ENCODE data around the gene ABLIM3.

The ABLIM3 gene

GRCh38 chr5:149300441-149300840 is 159.1 kb downstream of the ABLIM3 start:
- Histone ChIP-seq H3K9ac (ENCODE audit: low read length) (no peak overlapping the region), H3K4me1 (ENCODE audit: low read length) (no peaks in the 10 kb centered on the region), H3K9me2 (replicated peaks; ENCODE audit: insufficient read depth, low read length) (no peaks in the 10 kb centered on the region), H3K27ac (ENCODE audit: low read length) (no peak overlapping the region), H3K79me2 (ENCODE audit: low read length) (no peaks in the 10 kb centered on the region), H3F3A (ENCODE audit: insufficient read depth, low read length) (no peaks in the 10 kb centered on the region), H2AFZ (ENCODE audit: low read length) (no peak overlapping the region), H3K36me3 (replicated peaks; ENCODE audit: insufficient read depth, low read length) (no peaks in the 10 kb centered on the region), H4K20me1 (ENCODE audit: insufficient read depth, low read length) (no peaks in the 10 kb centered on the region), H3K4me2 (ENCODE audit: low read depth, low read length) (no peak overlapping the region), H3K4me3 (ENCODE audit: low read length) (no peak overlapping the region), H3K27me3 (replicated peaks; ENCODE audit: insufficient read depth, low read length) (no peaks in the 10 kb centered on the region), H3K9me3 (replicated peaks; ENCODE audit: insufficient read depth, low read length) (no peaks in the 10 kb centered on the region)
- TF ChIP-seq EZH2phosphoT487 (IDR thresholded peaks at IDR 0.05; ENCODE audit: low read length) (no peak), CTCF (IDR thresholded peaks at IDR 0.05; ENCODE audit: low read length) (no peak), EZH2 (optimal IDR thresholded peaks at IDR 0.05; ENCODE audit: low read depth, low read length) (no peak)
- DNase-seq: no peak

DNA sequence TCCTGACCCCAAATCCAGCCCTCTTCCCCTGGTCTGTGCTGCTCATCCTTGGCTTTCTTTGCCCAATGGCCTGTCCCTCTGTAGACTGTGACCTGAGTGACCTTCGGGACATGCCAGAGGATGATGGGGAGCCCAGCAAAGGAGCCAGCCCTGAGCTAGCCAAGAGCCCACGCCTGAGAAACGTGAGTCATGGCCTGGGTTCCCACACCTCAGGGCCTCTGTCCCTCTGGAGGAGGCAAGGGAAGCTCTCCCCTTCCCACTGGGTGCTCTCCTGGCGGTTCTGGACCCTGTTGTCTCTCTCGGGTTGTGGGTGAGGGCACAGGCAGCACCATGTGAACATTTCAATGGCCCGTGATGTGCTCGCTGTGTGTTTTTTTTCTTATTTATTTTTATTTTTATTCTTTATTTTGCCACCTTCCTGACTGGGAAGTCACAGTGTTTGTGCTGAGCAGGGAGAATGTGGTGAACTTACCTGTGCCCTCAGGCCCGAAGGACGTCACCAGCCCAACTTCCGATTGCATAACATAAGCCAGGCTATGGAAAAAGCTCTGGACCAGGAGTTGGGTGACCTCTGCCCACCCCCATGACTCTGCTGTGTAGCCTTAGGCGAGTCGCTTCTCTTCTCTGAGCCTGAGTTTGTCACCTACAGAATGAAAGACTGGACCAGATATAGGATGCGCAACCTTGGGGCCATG is 159.9 kb downstream of the ABLIM3 start:
- Histone ChIP-seq H3F3A (ENCODE audit: insufficient read depth, low read length) (no peaks in the 10 kb centered on the region), H3K79me2 (ENCODE audit: low read length) (no peaks in the 10 kb centered on the region), H3K9me2 (replicated peaks; ENCODE audit: insufficient read depth, low read length) (no peaks in the 10 kb centered on the region), H3K9ac (ENCODE audit: low read length) (no peak overlapping the region), H3K36me3 (replicated peaks; ENCODE audit: insufficient read depth, low read length) (no peaks in the 10 kb centered on the region), H3K27me3 (replicated peaks; ENCODE audit: insufficient read depth, low read length) (no peaks in the 10 kb centered on the region), H3K4me1 (ENCODE audit: low read length) (no peaks in the 10 kb centered on the region), H3K27ac (ENCODE audit: low read length) (no peak overlapping the region), H3K4me2 (ENCODE audit: low read depth, low read length) (no peak overlapping the region), H3K4me3 (ENCODE audit: low read length) (no peak overlapping the region), H2AFZ (ENCODE audit: low read length) (no peak overlapping the region), H4K20me1 (ENCODE audit: insufficient read depth, low read length) (no peaks in the 10 kb centered on the region), H3K9me3 (replicated peaks; ENCODE audit: insufficient read depth, low read length) (no peaks in the 10 kb centered on the region)
- DNase-seq: no peak
- no peak for TF ChIP-seq CTCF (IDR thresholded peaks at IDR 0.05; ENCODE audit: low read length)
- TF ChIP-seq EZH2 (optimal IDR thresholded peaks at IDR 0.05; ENCODE audit: low read depth, low read length): no peak
- TF ChIP-seq EZH2phosphoT487 (IDR thresholded peaks at IDR 0.05; ENCODE audit: low read length): no peak

- Histone ChIP-seq H3K9me3 (replicated peaks; ENCODE audit: insufficient read depth, low read length) (no peaks in the 10 kb centered on the region), H3K4me2 (ENCODE audit: low read depth, low read length) (no peak overlapping the region), H3K9me2 (replicated peaks; ENCODE audit: insufficient read depth, low read length) (no peaks in the 10 kb centered on the region), H2AFZ (ENCODE audit: low read length) (no peak overlapping the region), H3K27ac (ENCODE audit: low read length) (no peak overlapping the region), H3K36me3 (replicated peaks; ENCODE audit: insufficient read depth, low read length) (no peaks in the 10 kb centered on the region), H3K27me3 (replicated peaks; ENCODE audit: insufficient read depth, low read length) (no peaks in the 10 kb centered on the region), H3K79me2 (ENCODE audit: low read length) (no peaks in the 10 kb centered on the region), H4K20me1 (ENCODE audit: insufficient read depth, low read length) (no peaks in the 10 kb centered on the region), H3K9ac (ENCODE audit: low read length) (no peak overlapping the region), H3F3A (ENCODE audit: insufficient read depth, low read length) (no peaks in the 10 kb centered on the region), H3K4me3 (ENCODE audit: low read length) (no peak overlapping the region), H3K4me1 (ENCODE audit: low read length) (no peaks in the 10 kb centered on the region)
- no peak for TF ChIP-seq EZH2phosphoT487 (IDR thresholded peaks at IDR 0.05; ENCODE audit: low read length)
- TF ChIP-seq CTCF (IDR thresholded peaks at IDR 0.05; ENCODE audit: low read length): no peak
- TF ChIP-seq EZH2 (optimal IDR thresholded peaks at IDR 0.05; ENCODE audit: low read depth, low read length): no peak
- DNase-seq: no peak
Measured at GRCh38 chr5:149301744-149302380, 160.6 kb downstream of the ABLIM3 start.

Measured in MM.1S (cell line).